GM18870 (cell line): ENCODE results near the gene CLCN3.
"Not testable (repeated sequence)": the region's sequence is repeated elsewhere in the genome, so short reads cannot be mapped to it uniquely, and the experiment has no call there.

Experiments
- ATAC-seq: cut with Tn5 transposase; IDR thresholded peaks from one replicate; pipeline ENCODE4 v1.9.1; 2021; ENCODE audit warnings: moderate library complexity; ENCODE audit not compliant: unreplicated experiment

Gene CLCN3

GRCh38 chr4:169770416-169770815 lies 150.0 kb downstream of the CLCN3 start:
- no peak for ATAC-seq

DNA sequence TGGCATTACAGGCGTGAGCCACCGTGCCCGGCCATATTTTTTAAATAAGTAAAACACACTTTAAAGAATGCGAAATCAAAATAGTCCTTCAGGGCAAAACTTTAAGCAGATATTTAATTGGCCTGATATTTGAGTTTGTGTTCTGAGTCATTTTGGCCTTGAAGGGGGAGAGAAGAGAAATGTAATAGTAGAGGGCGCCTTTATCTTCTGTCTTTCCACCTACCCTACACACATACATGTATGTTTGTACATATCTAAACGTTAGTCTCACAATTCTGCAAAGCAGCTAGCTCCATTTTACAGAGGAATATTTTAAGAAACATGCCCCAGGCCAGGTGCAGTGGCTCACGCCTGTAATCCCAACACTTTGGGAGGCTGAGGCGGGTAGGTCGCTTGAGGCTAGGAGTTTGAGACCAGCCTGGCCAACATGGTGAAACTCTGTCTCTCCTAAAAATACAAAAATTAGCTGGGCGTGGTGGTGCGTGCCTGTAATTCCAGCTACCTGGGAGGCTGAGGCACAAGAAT lies 151.2 kb downstream of the CLCN3 start:
- not testable (repeated sequence) for ATAC-seq
